DND-41 (cell line): ENCODE data around the gene DDX18.

Experiments
- CTCF ChIP-seq: IDR thresholded peaks from 2 replicates; pipeline ENCODE4 v1.5.1; 2012; ENCODE audit warnings: borderline replicate concordance, low read length, moderate library complexity, mild to moderate bottlenecking; ENCODE audit not compliant: poor library complexity, severe bottlenecking; ENCODE audit errors: extremely low read depth
- EZH2 ChIP-seq: IDR thresholded peaks from 3 replicates; pipeline ENCODE4 v1.6.1; 2012; ENCODE audit warnings: borderline replicate concordance, low read depth, mild to moderate bottlenecking, moderate library complexity, low read length, inconsistent platforms; ENCODE audit not compliant: severe bottlenecking

- no peak for TF ChIP-seq CTCF
- no peak for TF ChIP-seq EZH2
Measured at GRCh38 chr2:117879003-117879402, 64.5 kb downstream of the DDX18 start.
